Measurements from ENCODE around the gene ASTN2.

Gene ASTN2

DNA sequence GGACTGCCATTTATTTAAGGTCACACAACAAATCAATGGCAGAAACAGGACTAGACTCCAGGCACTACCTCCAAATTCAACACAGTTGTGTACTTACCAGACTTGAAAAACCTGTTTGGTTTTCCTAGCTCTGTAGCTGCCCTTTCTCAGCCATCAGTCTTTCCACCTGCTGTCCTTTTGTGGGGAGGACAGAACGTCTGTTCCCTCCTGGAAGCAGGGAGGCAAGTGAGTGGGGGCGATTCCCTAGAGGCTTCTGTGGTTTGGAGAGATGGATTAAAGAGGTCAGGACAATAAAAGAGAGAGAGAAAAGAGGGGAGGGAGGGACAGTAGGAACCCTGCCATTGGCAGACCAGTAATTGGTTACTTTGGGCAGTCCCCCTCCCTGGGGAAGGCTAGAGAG, 14.7 kb downstream of the ASTN2 start:
- H4K20me1 ChIP-seq (ENCODE audit: insufficient read depth, low read length), result no peaks in the 10 kb centered on the region
- no peaks in the 10 kb centered on the region for H3K4me1 ChIP-seq (ENCODE audit: insufficient read depth, low read length)
- DNase-seq, result no peak
- no peak for ATAC-seq (ENCODE audit: insufficient read depth, low read depth)
- H3K4me2 ChIP-seq (ENCODE audit: insufficient read depth, low read length), result no peak overlapping the region
- no peak overlapping the region for H3K9ac ChIP-seq (ENCODE audit: low read depth, low read length)
- H3K36me3 ChIP-seq (ENCODE audit: insufficient read depth, low read length), result no peaks in the 10 kb centered on the region
- no peak overlapping the region for H2AFZ ChIP-seq (ENCODE audit: low read depth, low read length)
- H3K27me3 ChIP-seq (ENCODE audit: insufficient read depth, low read length, poor library complexity), result peaks cover 5% of the 10 kb centered on the region
- H3K9me3 ChIP-seq (ENCODE audit: insufficient read depth, low read length, severe bottlenecking), result no peaks in the 10 kb centered on the region
- H3K4me3 ChIP-seq (ENCODE audit: low read depth in 1 of 2, low read length in 2 of 2), result no peak overlapping the region
- no peak for TF ChIP-seq EZH2 (IDR thresholded peaks at IDR 0.05; ENCODE audit: borderline replicate concordance, low read depth, low read length, severe bottlenecking)
- TF ChIP-seq, protein P1, sequence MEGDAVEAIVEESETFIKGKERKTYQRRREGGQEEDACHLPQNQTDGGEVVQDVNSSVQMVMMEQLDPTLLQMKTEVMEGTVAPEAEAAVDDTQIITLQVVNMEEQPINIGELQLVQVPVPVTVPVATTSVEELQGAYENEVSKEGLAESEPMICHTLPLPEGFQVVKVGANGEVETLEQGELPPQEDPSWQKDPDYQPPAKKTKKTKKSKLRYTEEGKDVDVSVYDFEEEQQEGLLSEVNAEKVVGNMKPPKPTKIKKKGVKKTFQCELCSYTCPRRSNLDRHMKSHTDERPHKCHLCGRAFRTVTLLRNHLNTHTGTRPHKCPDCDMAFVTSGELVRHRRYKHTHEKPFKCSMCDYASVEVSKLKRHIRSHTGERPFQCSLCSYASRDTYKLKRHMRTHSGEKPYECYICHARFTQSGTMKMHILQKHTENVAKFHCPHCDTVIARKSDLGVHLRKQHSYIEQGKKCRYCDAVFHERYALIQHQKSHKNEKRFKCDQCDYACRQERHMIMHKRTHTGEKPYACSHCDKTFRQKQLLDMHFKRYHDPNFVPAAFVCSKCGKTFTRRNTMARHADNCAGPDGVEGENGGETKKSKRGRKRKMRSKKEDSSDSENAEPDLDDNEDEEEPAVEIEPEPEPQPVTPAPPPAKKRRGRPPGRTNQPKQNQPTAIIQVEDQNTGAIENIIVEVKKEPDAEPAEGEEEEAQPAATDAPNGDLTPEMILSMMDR (IDR thresholded peaks at IDR 0.05; ENCODE audit: borderline replicate concordance, extremely low read depth, low read length, poor library complexity, severe bottlenecking), result no peak
- no peak overlapping the region for H3K27ac ChIP-seq (ENCODE audit: low read length)
- H3K79me2 ChIP-seq (ENCODE audit: insufficient read depth, low read length), result no peaks in the 10 kb centered on the region

- DNase-seq (no peak), ATAC-seq (ENCODE audit: insufficient read depth, low read depth) (no peak)
- no peak overlapping the region for H3K4me3 ChIP-seq (ENCODE audit: low read depth in 1 of 2, low read length in 2 of 2)
- H2AFZ ChIP-seq (ENCODE audit: low read depth, low read length), result no peak overlapping the region
- no peaks in the 10 kb centered on the region for H3K36me3 ChIP-seq (ENCODE audit: insufficient read depth, low read length)
- TF ChIP-seq, protein P1 (IDR thresholded peaks at IDR 0.05; ENCODE audit: borderline replicate concordance, extremely low read depth, low read length, poor library complexity, severe bottlenecking), result no peak
- TF ChIP-seq EZH2 (IDR thresholded peaks at IDR 0.05; ENCODE audit: borderline replicate concordance, low read depth, low read length, severe bottlenecking), result no peak
- H3K9me3 ChIP-seq (ENCODE audit: insufficient read depth, low read length, severe bottlenecking), result no peaks in the 10 kb centered on the region
- H4K20me1 ChIP-seq (ENCODE audit: insufficient read depth, low read length), result no peaks in the 10 kb centered on the region
- no peak overlapping the region for H3K27ac ChIP-seq (ENCODE audit: low read length)
- peaks cover 1% of the 10 kb centered on the region for H3K27me3 ChIP-seq (ENCODE audit: insufficient read depth, low read length, poor library complexity)
- no peak overlapping the region for H3K4me2 ChIP-seq (ENCODE audit: insufficient read depth, low read length)
- no peak overlapping the region for H3K9ac ChIP-seq (ENCODE audit: low read depth, low read length)
- no peaks in the 10 kb centered on the region for H3K79me2 ChIP-seq (ENCODE audit: insufficient read depth, low read length)
- no peaks in the 10 kb centered on the region for H3K4me1 ChIP-seq (ENCODE audit: insufficient read depth, low read length)
These were observed 19.7 kb downstream of the ASTN2 start for GRCh38 chr9:117395151-117395650.

- no peaks in the 10 kb centered on the region for H3K79me2 ChIP-seq (ENCODE audit: insufficient read depth, low read length)
- H3K4me2 ChIP-seq (ENCODE audit: insufficient read depth, low read length), result no peak overlapping the region
- H3K27ac ChIP-seq (ENCODE audit: low read length), result no peak overlapping the region
- no peaks in the 10 kb centered on the region for H3K27me3 ChIP-seq (ENCODE audit: insufficient read depth, low read length, poor library complexity)
- no peaks in the 10 kb centered on the region for H3K4me1 ChIP-seq (ENCODE audit: insufficient read depth, low read length)
- no peaks in the 10 kb centered on the region for H3K36me3 ChIP-seq (ENCODE audit: insufficient read depth, low read length)
- H2AFZ ChIP-seq (ENCODE audit: low read depth, low read length), result no peak overlapping the region
- no peak for DNase-seq
- H3K9me3 ChIP-seq (ENCODE audit: insufficient read depth, low read length, severe bottlenecking), result no peaks in the 10 kb centered on the region
- no peak for ATAC-seq (ENCODE audit: insufficient read depth, low read depth)
- H3K4me3 ChIP-seq (ENCODE audit: low read depth in 1 of 2, low read length in 2 of 2), result no peak overlapping the region
- no peak overlapping the region for H3K9ac ChIP-seq (ENCODE audit: low read depth, low read length)
- TF ChIP-seq, protein P1 (IDR thresholded peaks at IDR 0.05; ENCODE audit: borderline replicate concordance, extremely low read depth, low read length, poor library complexity, severe bottlenecking), result no peak
- TF ChIP-seq EZH2 (IDR thresholded peaks at IDR 0.05; ENCODE audit: borderline replicate concordance, low read depth, low read length, severe bottlenecking), result no peak
- H4K20me1 ChIP-seq (ENCODE audit: insufficient read depth, low read length), result no peaks in the 10 kb centered on the region
These were observed 20.2 kb downstream of the ASTN2 start for GRCh38 chr9:117394655-117395054.

- H4K20me1 ChIP-seq (ENCODE audit: insufficient read depth, low read length), result no peaks in the 10 kb centered on the region
- DNase-seq, result no peak
- no peak overlapping the region for H3K4me2 ChIP-seq (ENCODE audit: insufficient read depth, low read length)
- no peaks in the 10 kb centered on the region for H3K79me2 ChIP-seq (ENCODE audit: insufficient read depth, low read length)
- no peaks in the 10 kb centered on the region for H3K9me3 ChIP-seq (ENCODE audit: insufficient read depth, low read length, severe bottlenecking)
- H3K9ac ChIP-seq (ENCODE audit: low read depth, low read length), result no peak overlapping the region
- no peak for TF ChIP-seq EZH2 (IDR thresholded peaks at IDR 0.05; ENCODE audit: borderline replicate concordance, low read depth, low read length, severe bottlenecking)
- TF ChIP-seq, protein P1 (IDR thresholded peaks at IDR 0.05; ENCODE audit: borderline replicate concordance, extremely low read depth, low read length, poor library complexity, severe bottlenecking), result no peak
- H3K27me3 ChIP-seq (ENCODE audit: insufficient read depth, low read length, poor library complexity), result no peaks in the 10 kb centered on the region
- no peaks in the 10 kb centered on the region for H3K4me1 ChIP-seq (ENCODE audit: insufficient read depth, low read length)
- H3K4me3 ChIP-seq (ENCODE audit: low read depth in 1 of 2, low read length in 2 of 2), result no peak overlapping the region
- H3K27ac ChIP-seq (ENCODE audit: low read length), result no peak overlapping the region
- no peaks in the 10 kb centered on the region for H3K36me3 ChIP-seq (ENCODE audit: insufficient read depth, low read length)
- no peak overlapping the region for H2AFZ ChIP-seq (ENCODE audit: low read depth, low read length)
- no peak for ATAC-seq (ENCODE audit: insufficient read depth, low read depth)
These were observed 21.9 kb downstream of the ASTN2 start for GRCh38 chr9:117392992-117393391.

All from DND-41 (cell line).